ENCODE data around the gene ABCG1.

Gene ABCG1

DNA sequence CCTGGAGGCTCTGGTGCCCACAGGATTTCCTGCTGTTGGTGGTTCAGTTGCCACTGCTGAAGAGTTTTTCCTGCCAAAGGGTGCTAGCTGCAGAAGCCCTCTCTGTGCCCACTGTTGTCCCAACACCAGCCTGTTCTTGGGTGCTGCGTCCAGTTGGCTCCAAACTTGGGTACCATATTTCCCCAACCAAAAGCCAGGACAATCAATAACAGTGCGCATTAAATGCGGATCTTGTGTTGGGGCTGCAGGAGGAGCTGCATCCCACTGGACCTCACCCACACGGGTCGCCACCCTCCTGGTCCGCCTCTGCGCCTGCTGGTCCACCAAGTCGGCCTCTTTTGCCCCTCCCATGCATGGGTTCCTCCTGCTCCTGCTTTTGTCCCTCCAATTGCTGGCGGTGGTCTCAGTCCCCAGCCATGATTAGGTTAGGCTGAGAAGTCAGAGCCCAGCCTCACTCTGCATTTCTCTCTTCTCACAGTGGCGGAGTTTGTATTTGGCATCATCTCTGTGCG lies 9.8 kb downstream of the ABCG1 start:
- H3K4me3 ChIP-seq (ENCODE audit: low read depth, low read length) = no peak overlapping the region
- no peak for DNase-seq (ENCODE audit: low read depth)

DNA sequence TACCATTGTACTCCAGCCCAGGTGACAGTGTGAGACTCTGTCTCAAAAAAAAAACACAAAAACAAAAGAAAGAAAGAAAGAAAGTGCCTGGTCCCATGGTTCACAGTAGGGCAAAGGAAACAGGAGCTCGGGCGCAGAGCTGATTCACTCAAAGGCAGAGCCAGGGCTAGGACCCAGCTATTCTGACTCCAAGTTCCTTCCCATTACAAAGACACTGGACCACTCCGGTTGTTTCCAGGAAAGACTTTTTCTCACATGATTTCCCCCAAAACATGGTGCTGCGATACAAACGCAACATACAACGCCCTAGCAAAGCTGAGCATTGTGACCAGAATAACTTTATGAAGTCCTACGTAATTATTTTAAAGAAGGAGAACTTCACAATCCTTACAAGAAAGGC lies 10.7 kb downstream of the ABCG1 start:
- TF ChIP-seq, protein P1, sequence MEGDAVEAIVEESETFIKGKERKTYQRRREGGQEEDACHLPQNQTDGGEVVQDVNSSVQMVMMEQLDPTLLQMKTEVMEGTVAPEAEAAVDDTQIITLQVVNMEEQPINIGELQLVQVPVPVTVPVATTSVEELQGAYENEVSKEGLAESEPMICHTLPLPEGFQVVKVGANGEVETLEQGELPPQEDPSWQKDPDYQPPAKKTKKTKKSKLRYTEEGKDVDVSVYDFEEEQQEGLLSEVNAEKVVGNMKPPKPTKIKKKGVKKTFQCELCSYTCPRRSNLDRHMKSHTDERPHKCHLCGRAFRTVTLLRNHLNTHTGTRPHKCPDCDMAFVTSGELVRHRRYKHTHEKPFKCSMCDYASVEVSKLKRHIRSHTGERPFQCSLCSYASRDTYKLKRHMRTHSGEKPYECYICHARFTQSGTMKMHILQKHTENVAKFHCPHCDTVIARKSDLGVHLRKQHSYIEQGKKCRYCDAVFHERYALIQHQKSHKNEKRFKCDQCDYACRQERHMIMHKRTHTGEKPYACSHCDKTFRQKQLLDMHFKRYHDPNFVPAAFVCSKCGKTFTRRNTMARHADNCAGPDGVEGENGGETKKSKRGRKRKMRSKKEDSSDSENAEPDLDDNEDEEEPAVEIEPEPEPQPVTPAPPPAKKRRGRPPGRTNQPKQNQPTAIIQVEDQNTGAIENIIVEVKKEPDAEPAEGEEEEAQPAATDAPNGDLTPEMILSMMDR (IDR thresholded peaks at IDR 0.05; ENCODE audit: insufficient read depth, low read depth, low read length, missing control alignments) = no peak
- DNase-seq (ENCODE audit: low read depth) = no peak

More for the DNA sequence above, 9.8 kb downstream of the ABCG1 start:
- TF ChIP-seq, protein P1 (IDR thresholded peaks at IDR 0.05; ENCODE audit: insufficient read depth, low read depth, low read length, missing control alignments) = no peak

DNA sequence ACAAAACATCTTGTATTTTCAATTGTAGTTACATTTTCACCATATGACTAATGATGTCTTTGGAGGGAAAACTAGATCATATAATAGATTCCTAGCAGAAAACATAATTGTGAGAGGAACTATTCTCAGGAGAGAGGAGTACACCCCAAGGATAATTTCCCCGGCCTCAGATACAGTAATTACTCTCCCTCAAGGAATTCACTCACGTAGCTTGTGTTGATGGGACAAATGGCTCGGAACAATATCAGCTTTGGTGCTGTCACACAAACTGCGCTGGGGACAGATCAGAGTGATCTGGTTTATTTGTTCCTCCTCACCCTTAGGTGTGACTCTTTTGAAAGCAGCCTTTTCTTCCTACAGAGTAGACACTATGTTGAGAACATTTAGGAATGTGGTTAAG lies 11.2 kb downstream of the ABCG1 start:
- H3K4me3 ChIP-seq (ENCODE audit: low read depth, low read length) = no peak overlapping the region
- TF ChIP-seq, protein P1 (IDR thresholded peaks at IDR 0.05; ENCODE audit: insufficient read depth, low read depth, low read length, missing control alignments) = no peak
- no peak for DNase-seq (ENCODE audit: low read depth)

More for the DNA sequence above, 10.7 kb downstream of the ABCG1 start:
- no peak overlapping the region for H3K4me3 ChIP-seq (ENCODE audit: low read depth, low read length)

DNA sequence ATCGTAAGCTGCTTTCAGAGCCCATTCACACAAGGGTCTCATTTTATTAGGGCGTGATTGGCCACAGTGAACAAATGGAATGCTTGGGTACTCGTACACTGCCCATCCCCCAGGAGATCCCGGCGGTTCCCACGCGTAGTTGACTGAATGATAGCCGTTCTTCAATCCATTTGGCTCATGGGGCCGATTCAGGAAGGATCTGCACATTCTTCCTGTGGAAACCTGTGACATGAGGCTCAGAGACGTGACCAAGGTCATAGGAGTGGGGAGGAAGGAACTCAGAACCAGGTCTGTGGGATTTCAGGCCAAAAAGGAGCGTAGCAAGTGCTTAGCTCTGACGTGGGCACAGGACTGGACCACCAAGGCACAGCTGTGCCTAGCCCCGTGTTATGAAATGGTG lies 11.7 kb downstream of the ABCG1 start:
- no peak overlapping the region for H3K4me3 ChIP-seq (ENCODE audit: low read depth, low read length)
- TF ChIP-seq, protein P1 (IDR thresholded peaks at IDR 0.05; ENCODE audit: insufficient read depth, low read depth, low read length, missing control alignments) = no peak
- DNase-seq (ENCODE audit: low read depth) = no peak

DNA sequence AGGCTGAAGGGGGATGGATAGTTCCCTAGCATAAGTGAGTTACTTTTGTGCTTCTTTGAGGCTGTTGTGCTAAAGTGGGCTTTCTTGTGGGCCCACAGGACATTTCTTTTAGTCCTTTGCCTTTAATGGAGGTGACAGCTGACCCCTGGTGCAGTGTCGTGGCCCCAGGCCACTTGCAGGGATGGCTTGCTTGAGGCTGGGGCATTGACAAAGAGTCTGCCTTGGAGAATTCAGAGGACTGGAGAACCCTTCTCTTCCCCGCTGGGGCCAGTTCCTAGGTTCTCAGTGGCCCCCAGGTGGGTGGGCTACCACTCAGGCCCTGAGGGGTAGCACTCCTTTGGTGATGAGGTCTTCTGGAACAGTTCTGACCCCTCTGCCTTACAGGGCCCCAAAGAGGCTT lies 12.8 kb downstream of the ABCG1 start:
- H3K4me3 ChIP-seq (ENCODE audit: low read depth, low read length) = no peak overlapping the region
- DNase-seq (ENCODE audit: low read depth) = no peak
- TF ChIP-seq, protein P1 (IDR thresholded peaks at IDR 0.05; ENCODE audit: insufficient read depth, low read depth, low read length, missing control alignments) = no peak

DNA sequence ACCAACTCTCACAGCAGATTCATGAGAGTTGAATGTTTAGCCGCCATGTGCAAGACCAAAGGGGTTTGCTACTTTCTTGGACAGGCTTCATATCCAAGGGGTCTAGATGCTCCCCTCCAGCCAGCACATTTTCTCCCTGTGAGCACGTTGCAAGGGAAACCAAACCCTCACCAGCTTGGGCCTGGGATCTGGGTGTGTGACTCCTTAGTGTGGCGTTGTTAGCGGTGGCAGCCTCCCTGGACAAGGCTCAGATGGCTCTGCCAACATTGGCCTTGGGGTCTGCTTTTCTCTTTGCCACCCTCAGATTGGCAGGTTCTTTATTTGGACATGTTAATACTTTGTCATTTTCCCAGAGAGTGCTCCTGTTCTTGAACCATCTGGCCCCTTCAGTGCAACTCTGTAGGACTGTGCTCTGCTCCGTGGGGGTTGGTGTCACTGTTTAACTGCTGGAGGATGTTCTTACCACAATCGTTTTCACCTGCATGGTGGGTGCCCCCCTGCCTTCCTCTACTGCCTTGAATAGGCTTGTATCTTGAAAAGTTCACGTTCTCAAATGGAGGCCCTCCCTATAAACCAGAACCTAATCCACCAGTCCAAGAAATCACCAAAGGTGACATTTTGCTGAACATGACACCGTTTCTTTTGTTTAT lies 13.4 kb downstream of the ABCG1 start:
- no peak overlapping the region for H3K4me3 ChIP-seq (ENCODE audit: low read depth, low read length)
- TF ChIP-seq, protein P1 (IDR thresholded peaks at IDR 0.05; ENCODE audit: insufficient read depth, low read depth, low read length, missing control alignments) = no peak
- peak; percentile 50 for DNase-seq (ENCODE audit: low read depth)

All from GM12865 (cell line).